ENCODE measurements around the gene STK4. TPM values are rescaled to one million over a fixed set of nuclear protein-coding genes. Genes with fewer than 3 reads are reported as not detected.

Gene STK4
- total RNA-seq, 1 donor from 2014 or later, result 34.8 TPM

GRCh38 chr20:45067558-45067957, 101.2 kb downstream of the STK4 start:
- Histone ChIP-seq H3K36me3 (ENCODE audit: control insufficient read depth, insufficient read depth, low read length) (peaks cover 1% of the 10 kb centered on the region), H3K4me3 (ENCODE audit: low read depth, low read length) (no peak overlapping the region), H3K27me3 (ENCODE audit: control insufficient read depth, insufficient read depth, low read length) (no peaks in the 10 kb centered on the region)
- no peak for TF ChIP-seq CTCF (IDR thresholded peaks at IDR 0.05; ENCODE audit: insufficient read depth, low read length, severe bottlenecking)
- peak; percentile 86 for DNase-seq (ENCODE audit: low read depth)
- no peak for FAIRE-seq

- Histone ChIP-seq H3K36me3 (ENCODE audit: control insufficient read depth, insufficient read depth, low read length) (peaks cover 1% of the 10 kb centered on the region), H3K4me3 (ENCODE audit: low read depth, low read length) (no peak overlapping the region), H3K27me3 (ENCODE audit: control insufficient read depth, insufficient read depth, low read length) (no peaks in the 10 kb centered on the region)
- DNase-seq (ENCODE audit: low read depth) (no peak), FAIRE-seq (no peak)
- no peak for TF ChIP-seq CTCF (IDR thresholded peaks at IDR 0.05; ENCODE audit: insufficient read depth, low read length, severe bottlenecking)
Observed at GRCh38 chr20:45069261-45069660, 102.9 kb downstream of the STK4 start.

- no peak for TF ChIP-seq CTCF (IDR thresholded peaks at IDR 0.05; ENCODE audit: insufficient read depth, low read length, severe bottlenecking)
- peak; percentile 85 for DNase-seq (ENCODE audit: low read depth)
- FAIRE-seq, result no peak
- no peak overlapping the region for H3K4me3 ChIP-seq (ENCODE audit: low read depth, low read length)
- H3K36me3 ChIP-seq (ENCODE audit: control insufficient read depth, insufficient read depth, low read length), result peaks cover 8% of the 10 kb centered on the region
- H3K27me3 ChIP-seq (ENCODE audit: control insufficient read depth, insufficient read depth, low read length), result no peaks in the 10 kb centered on the region
Observed at GRCh38 chr20:45070932-45071632, 104.8 kb downstream of the STK4 start.

GRCh38 chr20:45072066-45072465, 105.8 kb downstream of the STK4 start:
- FAIRE-seq, result no peak
- no peak overlapping the region for H3K4me3 ChIP-seq (ENCODE audit: low read depth, low read length)
- peaks cover 8% of the 10 kb centered on the region for H3K36me3 ChIP-seq (ENCODE audit: control insufficient read depth, insufficient read depth, low read length)
- H3K27me3 ChIP-seq (ENCODE audit: control insufficient read depth, insufficient read depth, low read length), result no peaks in the 10 kb centered on the region
- DNase-seq (ENCODE audit: low read depth), result no peak
- TF ChIP-seq CTCF (IDR thresholded peaks at IDR 0.05; ENCODE audit: insufficient read depth, low read length, severe bottlenecking), result no peak

- no peak for FAIRE-seq
- Histone ChIP-seq H3K36me3 (ENCODE audit: control insufficient read depth, insufficient read depth, low read length) (peaks cover 10% of the 10 kb centered on the region), H3K4me3 (ENCODE audit: low read depth, low read length) (no peak overlapping the region), H3K27me3 (ENCODE audit: control insufficient read depth, insufficient read depth, low read length) (no peaks in the 10 kb centered on the region)
- no peak for TF ChIP-seq CTCF (IDR thresholded peaks at IDR 0.05; ENCODE audit: insufficient read depth, low read length, severe bottlenecking)
- DNase-seq (ENCODE audit: low read depth), result no peak
Observed at GRCh38 chr20:45073221-45073620, 106.9 kb downstream of the STK4 start.

GRCh38 chr20:45077559-45077958, 111.2 kb downstream of the STK4 start:
- no peak for TF ChIP-seq CTCF (IDR thresholded peaks at IDR 0.05; ENCODE audit: insufficient read depth, low read length, severe bottlenecking)
- Histone ChIP-seq H3K36me3 (ENCODE audit: control insufficient read depth, insufficient read depth, low read length) (peaks cover 10% of the 10 kb centered on the region), H3K4me3 (ENCODE audit: low read depth, low read length) (no peak overlapping the region), H3K27me3 (ENCODE audit: control insufficient read depth, insufficient read depth, low read length) (no peaks in the 10 kb centered on the region)
- DNase-seq (ENCODE audit: low read depth), result no peak
- FAIRE-seq, result no peak

All from bronchial epithelial cell (primary cell).